Measurements from ENCODE around the gene CAMTA2.
"Not testable (repeated sequence)": the region's sequence is repeated elsewhere in the genome, so short reads cannot be mapped to it uniquely, and the experiment has no call there.

CAMTA2 gene

GRCh38 chr17:4934173-4934979, 53.1 kb downstream of the CAMTA2 start:
- in situ Hi-C loops (cut with MboI; ENCODE audit: low sequenced_read_pairs): no loop called here

DNA sequence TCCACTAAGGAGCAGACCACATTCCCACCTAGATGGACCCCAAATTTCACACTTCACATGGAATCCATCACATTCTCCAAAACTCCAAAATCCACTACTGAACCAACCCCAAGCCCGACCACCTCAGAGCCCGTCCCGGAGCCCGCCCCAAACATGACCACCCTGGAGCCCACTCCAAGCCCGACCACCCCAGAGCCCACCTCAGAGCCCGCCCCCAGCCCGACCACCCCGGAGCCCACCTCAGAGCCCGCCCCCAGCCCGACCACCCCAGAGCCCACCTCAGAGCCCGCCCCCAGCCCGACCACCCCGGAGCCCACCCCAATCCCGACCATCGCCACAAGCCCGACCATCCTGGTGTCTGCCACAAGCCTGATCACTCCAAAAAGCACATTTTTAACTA, 53.8 kb downstream of the CAMTA2 start:
- in situ Hi-C loops (cut with MboI; ENCODE audit: low sequenced_read_pairs): no loop called here

GRCh38 chr17:4932756-4933155, 54.7 kb downstream of the CAMTA2 start:
- in situ Hi-C loops (cut with MboI; ENCODE audit: low sequenced_read_pairs): no loop called here

GRCh38 chr17:4931963-4932362, 55.5 kb downstream of the CAMTA2 start, which contains the start of gene GP1BA:
GP1BA (plus strand) TSS chr17:4932277; CDS start chr17:4932605, 328 bp downstream.
- in situ Hi-C loops (cut with MboI; ENCODE audit: low sequenced_read_pairs): no loop called here

DNA sequence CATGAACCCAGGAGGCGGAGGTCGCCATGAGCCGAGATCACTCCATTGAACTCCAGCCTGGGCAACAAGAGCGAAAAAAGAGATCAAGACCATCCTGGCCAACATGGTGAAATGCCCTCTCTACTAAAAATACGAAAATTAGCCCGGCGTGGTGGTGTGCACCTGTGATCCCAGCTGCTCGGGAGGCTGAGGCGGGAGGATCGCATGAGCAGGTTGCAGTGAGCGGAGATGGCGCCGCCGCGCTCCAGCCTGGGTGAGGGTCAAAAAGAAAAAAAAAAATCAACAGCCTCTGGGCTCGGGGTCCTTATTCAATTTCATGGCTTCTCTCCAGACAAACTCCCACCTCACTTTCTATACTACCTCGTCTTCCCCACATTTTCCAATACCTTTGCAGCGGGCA, 58.6 kb downstream of the CAMTA2 start:
- in situ Hi-C loops (cut with MboI; ENCODE audit: low sequenced_read_pairs): no loop called here

DNA sequence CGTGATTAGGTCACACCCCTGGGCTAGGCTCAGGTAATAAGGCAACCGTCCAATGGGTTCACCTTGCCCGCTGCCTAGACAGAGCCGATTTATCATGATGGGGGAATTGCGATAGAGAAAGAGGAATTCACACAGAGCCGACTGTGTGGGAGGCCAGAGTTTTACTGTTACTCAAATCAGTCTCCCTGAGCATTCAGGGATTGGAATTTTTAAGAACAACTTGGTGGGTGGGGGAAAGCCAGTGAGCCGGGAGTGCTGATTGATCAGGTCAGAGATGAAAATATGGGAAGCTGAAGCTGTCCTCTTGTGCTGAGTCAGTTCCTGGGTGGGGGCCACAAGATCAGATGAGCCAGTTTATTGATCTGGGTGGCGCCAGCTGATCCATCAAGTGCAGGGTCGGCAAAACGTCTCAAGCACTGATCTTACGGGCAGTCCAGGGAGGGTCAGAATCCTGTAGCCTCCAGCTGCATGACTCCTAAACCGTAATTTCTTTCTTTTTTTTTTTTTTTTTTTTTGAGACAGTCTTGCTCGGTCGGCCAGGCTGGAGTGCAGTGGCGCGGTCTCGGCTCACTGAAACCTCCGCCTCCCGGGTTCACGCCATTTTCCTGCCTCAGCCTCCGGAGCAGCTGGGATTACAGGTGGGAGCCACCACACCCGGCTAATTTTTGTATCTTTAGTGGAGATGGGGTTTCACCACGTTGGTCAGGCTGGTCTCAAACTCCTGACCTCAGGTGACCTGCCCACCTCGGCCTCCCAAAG, 60.7 kb downstream of the CAMTA2 start:
- in situ Hi-C loops (cut with MboI; ENCODE audit: low sequenced_read_pairs): not testable (repeated sequence)

DNA sequence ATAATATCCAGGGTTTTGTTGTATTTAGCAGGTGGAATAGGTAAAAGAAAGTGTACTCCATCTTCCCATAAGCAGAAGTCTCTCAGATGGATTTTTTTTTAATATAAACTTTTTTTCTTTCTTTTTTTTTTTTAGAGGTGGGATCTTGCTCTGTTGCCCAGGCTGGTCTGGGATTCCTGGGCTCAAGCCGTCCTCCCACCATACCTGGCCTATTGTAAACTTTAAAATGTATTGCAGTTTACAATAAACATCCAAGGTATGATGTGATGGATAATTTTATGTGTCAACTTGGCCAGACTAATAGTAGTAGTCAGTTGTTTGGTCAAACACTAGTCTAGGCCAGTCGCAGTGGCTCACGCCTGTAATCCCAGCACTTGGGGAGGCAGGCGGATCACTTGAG, 66.2 kb downstream of the CAMTA2 start:
- in situ Hi-C loops (cut with MboI; ENCODE audit: low sequenced_read_pairs): no loop called here

DNA sequence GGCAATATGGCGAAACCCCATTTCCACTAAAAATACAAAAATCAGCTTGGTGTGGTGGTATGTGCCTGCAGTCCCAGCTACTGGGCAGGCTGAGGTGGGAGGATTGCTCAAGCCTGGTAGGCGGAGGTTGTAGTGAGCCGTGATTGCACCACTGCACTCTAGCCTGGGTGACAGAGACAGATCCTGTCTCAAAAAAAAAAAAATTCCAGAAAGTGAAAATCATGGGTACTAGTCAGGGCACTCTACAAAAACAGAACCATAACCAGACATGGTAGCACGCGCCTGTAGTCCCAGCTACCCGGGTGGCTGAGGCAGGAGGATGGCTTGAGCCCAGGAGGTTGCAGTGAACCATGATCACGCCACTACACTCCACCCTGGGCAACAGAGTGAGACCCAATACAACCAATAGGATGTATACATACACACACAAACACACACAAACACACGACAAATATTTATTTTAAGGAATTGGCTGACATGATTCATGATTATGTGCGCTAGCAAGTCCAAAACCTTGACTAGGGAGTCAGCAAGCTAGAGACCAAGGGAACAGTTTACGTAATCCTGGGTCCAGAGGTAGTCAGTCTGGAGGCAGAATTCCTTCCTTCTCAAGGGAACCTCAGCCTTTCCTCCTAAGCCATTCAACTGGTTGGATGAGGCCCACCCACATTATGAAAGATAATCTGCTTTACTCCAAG, 67.0 kb downstream of the CAMTA2 start:
- in situ Hi-C loops (cut with MboI; ENCODE audit: low sequenced_read_pairs): no loop called here

DNA sequence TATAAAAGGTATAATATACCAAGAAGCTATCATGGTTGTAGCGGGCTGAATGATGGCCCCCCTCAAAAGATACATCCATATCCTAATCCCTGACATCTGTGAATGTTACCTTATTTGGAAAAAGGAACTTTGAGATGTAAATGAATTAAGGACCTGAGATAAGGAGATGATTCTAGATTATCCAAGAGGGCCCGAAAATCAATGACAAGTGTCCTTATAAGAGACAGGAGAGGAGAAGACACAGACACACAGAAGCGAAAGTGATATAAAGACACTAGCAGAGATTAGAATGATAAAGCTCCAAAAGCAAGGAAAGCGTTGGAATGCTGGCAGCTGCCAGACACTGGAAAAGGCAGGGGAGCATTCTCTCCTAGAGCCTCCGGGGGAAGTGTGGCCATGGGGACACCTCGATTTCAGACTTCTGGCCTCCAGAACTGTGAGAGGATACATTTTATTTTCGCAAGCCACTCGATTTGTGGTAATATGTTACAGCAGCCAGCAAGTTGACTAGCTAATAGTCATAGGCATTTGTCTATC, 67.9 kb downstream of the CAMTA2 start:
- in situ Hi-C loops (cut with MboI; ENCODE audit: low sequenced_read_pairs): no loop called here

Data from HL-60/S4 treated with retinoic acid at 250 ng/mL for 4 days and 3 days (cell line).